GM21360 (cell line): ENCODE results near the gene MAP3K4.

ENCODE experiments used
- ATAC-seq: cut with Tn5 transposase; IDR thresholded peaks from one replicate; pipeline ENCODE4 v1.9.1; 2021; ENCODE audit warnings: mild to moderate bottlenecking, moderate library complexity; ENCODE audit not compliant: unreplicated experiment

Gene MAP3K4

DNA sequence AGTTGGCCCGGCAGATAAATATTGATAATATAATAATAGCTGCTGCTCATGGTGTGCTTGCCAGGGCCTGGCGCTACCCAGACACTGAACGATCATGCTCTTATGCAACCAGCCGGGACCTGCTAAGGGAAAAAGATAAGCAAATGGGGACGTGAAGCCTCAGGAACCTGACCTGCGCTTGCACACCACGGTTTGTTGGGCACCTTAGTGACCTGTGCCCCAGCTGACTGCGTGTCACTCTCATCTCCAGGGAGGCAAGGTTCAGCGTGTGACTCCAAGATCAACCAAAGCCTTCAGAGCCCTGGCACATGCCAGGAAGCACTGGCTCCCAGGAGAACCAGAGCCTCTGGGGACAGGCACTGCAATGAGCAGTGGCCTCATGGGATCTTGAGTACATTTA lies 171.2 kb downstream of the MAP3K4 start:
- ATAC-seq: no peak

DNA sequence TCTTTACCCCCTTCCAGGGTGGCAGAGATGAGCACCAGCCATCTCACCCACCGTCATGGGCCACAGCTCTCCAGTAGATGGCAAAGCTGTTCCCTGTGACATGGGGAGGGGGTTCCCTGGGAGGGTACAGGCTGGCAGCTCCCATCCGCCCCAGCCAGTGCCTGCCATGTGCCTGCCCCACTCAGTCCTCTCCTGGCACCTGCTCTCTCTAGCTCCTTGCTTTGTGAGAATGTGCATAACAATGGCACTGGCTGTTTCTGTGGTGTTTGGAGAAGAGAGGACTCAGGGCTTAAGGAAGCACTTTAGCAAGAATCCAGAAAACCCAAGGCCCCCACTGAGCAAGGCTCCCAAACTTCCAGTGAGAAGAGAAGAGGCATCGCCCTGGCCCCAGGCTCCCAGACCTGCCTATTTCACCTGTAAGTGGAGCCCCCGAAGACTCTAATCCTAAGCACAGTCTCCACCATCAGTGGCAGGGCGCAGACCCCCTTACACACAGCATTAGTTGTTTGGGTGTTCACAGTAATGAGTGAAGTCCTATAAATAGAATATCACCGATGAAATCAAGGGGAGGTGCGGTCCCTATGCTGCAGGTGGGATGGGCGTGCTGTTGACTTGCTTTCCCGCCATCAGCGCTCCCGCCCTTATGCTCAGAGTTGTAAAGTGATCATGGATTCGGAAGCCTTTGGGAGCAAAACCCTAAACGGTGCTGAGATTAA lies 172.1 kb downstream of the MAP3K4 start:
- ATAC-seq: no peak

DNA sequence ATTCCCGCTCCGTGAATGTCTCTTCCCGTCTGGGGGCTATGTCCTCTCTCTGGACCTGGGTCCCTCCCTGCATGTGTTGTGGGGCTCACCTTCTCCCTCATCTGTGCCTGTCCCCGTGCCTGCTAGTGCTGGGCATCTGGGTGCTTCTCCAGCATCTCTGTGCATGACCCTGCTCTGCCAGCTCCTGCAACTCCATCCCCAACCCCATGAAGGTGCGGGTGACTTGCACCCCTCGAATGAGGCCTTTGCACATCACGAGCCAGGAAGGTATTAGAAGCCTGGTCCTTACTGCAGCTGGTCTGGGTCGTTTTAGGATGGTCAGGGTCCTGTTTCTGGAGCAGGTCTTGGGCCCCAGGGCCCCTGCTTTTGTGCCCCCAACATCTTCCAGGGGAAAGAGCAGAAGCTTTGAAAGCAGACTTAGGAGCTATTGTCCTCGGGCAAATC lies 172.6 kb downstream of the MAP3K4 start:
- no peak for ATAC-seq

DNA sequence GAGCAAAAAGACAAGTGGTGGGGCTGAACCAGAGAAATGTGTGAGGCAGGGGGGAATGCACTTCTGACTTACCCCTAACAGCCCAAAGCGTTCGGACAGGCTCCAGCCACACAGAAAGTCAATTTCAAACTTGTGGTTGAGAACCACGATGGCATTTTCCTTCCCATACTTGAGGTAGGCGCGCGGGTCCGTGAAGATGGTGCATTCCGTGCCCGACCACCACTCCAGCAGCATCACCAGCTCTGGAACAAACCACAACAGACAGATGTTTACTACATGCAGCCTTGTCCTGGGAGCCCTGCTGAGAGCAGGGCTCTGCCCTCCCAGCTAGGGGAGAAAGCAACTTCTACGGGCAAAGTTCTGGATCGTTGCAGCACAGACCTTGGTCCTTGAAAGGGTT lies 174.6 kb downstream of the MAP3K4 start:
- no peak for ATAC-seq

DNA sequence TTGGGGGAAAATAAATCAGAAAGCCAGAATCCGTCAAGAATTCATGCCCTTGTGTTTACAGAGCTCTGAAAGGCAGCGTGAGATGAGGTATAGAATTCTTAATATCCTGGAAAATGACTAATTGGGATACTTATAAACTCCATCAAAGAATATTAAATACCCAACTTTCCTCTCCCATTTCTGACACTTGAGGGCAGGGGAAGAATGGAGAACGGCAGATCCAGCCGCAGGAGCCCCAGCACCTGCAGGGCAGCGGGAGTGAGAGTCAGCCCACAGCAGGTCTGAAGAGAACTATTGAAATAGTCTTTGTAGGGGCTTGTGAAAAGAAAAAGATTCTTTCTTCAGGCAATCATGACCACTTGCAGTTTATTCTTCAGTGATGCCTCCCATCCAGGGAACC lies 175.1 kb downstream of the MAP3K4 start:
- ATAC-seq: no peak
